NCI-H345 treated with DMSO at 0.1 percent for 48 hours (cell line): ENCODE results near the gene ZNF594.
"Not testable (repeated sequence)": the region's sequence is repeated elsewhere in the genome, so short reads cannot be mapped to it uniquely, and the experiment has no call there.

Source experiments
- DNase-seq: peaks from one replicate; lab custom pipeline; 2025; ENCODE audit not compliant: unreplicated experiment; lab: John Stamatoyannopoulos, UW

ZNF594 gene

DNA sequence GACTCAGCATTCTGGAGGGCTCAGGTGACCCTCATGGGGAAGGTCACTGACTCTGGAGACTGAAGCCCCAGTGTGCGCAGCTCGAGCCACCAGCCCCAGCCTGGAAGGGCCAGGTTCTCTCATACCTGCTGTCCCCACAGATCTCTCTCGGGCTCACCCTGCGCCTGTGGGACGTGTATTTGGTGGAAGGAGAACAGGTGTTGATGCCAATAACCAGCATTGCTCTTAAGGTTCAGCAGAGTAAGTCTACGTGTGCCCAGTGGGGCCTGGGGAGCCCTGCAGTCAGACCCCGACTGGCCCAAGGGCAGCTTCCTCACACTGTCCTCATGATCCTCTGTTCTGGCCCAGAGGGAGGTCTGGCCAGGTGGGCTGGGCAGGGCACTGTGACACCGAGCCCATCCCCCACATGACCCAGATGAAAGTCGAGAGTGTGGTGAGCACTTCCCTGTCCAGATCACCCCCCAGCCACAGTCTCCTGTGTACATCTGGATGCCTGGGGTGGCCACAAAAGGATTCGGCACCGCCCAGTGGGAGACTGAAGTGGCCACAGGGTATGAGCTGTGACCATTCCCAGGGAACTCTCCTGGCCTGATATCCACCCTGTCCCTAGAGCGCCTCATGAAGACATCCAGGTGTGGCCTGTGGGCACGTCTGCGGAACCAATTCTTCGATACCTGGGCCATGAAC, 54.0 kb downstream of the ZNF594 start:
- DNase-seq, result not testable (repeated sequence)

- not testable (repeated sequence) for DNase-seq
These were observed 54.9 kb downstream of the ZNF594 start for GRCh38 chr17:5136580-5137412.

GRCh38 chr17:5135726-5136579, 55.7 kb downstream of the ZNF594 start:
- DNase-seq, result no peak

- not testable (repeated sequence) for DNase-seq
These were observed 56.4 kb downstream of the ZNF594 start for GRCh38 chr17:5135131-5135712.

- DNase-seq, result not testable (repeated sequence)
These were observed 57.1 kb downstream of the ZNF594 start for GRCh38 chr17:5134571-5134970.

DNA sequence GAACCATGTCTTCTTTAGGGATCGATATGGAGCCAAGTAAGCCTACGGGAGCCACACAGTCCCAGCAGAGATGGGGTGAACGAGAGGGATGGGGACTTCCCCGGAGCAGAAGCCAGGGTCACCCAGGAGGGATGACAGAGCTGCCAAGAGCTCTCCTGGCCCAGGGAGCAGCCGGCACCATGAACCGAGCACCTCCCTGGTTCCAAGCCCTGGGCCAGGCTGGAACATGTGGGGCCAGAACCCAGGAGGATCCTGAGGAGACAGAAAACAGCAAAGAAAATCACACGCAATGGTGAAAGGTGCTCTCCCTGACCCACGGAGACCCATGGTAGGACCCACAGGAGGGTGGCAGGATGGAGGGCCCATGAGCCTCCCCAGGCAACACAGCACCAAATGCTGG, 57.7 kb downstream of the ZNF594 start:
- not testable (repeated sequence) for DNase-seq

DNA sequence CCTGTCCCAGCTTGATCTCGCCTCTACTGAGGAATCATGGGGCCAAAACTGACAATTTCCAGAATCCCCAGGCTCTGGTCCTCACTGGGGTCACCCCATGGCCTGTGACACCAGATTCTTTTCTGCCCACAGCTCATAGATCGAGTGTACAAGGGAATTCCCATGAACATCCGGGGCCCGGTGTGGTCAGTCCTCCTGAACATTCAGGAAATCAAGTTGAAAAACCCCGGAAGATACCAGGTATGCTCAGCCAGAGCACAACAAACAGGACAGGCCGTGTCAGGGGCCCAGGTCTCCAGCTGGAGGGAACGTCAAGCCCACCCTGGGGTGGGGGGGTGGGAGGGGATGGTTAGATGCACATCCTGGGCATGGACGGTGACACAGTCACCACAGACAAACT, 58.4 kb downstream of the ZNF594 start:
- DNase-seq, result no peak

DNA sequence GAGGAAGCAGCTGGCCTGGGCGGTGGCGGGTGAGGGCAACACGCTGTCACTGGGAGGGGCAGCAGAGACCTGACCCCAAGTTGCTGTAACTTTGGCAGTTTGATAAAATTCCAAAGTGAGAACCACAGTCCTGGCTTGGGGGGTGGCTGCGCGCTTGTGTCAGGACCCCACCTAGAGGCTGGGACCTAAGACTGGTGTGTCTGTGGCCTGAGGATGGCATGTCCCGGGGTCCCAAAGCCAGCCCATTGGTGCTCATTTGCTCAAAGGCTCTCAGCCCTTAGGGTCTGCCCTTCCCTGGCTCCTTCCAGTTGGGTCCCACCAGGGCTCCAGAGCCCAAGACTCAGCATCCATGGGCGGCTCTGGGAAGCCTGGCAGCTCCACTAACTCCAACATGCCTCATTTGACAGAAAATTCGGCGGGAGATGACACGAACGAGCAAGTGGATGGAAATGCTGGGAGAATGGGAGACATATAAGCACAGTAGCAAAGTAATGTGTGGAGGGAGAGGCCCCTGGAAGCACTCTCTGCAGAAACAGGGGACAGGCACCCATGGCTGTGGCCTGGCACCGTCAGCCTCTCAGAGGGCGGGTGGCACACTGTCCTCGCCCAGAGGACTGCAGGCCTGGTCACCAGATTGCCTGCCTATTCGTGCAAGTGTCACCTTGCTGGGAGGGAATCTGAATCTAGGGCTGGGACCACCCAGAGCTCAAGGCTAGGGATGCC, 59.0 kb downstream of the ZNF594 start:
- DNase-seq, result not testable (repeated sequence)

DNA sequence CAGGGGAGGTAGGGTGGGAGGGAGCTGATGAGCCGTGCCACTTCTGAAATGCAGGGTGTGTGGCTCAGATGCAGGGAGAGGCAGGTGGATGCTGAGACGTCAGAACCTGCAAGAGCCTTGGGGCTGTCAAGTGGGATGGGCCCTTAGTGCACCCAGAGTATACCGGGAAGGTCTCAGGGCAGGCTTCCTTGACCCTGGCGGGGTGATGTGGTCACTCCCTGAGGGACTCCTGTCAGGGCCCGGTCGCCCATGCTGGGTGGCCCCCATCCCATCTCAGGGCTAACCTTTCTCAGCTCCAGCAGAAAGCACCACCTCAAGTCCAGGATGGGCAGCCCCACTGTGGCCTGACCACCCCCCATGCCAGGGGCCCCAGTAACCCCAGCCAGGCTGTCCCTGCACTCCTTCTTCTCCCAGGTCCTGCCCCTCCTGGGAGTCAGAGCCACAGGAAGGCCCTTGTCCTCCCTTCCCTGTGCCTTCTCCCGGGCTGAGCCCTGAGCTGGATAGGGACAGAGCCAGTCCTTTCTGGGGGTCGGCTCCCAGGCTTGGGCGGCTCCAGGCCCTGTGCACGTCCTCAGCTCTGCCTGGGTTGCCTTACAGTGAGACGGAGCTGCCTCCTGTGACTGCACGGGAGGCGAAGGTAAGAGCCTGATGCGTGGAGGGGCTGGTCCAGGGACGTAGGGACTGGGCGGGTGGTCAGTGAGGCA, 59.7 kb downstream of the ZNF594 start:
- not testable (repeated sequence) for DNase-seq

- DNase-seq, result no peak
These were observed 60.4 kb downstream of the ZNF594 start for GRCh38 chr17:5131146-5131715.

DNA sequence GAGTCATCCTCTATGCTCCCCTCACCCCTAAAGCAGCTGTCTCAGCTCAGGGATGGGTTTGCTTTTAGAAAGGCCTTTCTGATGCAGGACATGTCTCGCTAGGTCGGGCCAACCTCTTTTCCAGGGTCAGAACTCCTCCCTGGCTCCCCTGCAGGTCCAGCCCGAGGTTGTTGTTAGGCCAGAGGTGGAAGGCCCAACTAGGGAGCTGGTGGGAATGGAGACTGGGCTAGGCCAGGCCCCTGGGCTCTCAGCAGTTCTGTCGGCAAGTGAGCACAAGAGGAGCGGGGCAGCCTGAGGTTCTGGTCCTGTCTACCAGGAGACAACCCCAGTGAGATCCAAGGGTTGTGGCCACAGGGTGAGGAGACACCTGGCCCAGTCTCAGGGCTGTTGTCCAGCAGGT, 61.0 kb downstream of the ZNF594 start:
- DNase-seq, result not testable (repeated sequence)

GRCh38 chr17:5130261-5130660, 61.4 kb downstream of the ZNF594 start:
- DNase-seq, result not testable (repeated sequence)

DNA sequence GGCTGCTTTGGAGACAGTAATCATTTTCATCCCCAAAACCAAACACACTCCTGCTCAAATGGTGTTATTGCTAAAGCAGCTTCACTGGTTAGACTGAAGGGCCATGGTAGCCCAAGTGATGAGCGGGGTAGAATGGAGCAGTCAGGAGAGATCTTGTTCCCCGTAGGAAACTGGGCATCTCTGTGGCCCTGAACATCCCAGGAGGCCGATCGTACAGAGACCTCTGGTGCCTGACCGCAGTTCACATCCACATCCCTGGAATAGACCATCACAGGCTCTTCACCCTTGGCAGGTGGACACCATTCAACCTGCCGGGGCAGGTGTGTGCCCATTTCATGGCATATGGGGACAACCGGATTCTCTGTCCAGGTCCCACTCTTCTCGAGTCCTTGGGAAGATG, 61.9 kb downstream of the ZNF594 start:
- DNase-seq, result not testable (repeated sequence)
